Muscle of leg (tissue), 11 donors: ENCODE measurements around the gene EXOSC6. TPM values are rescaled to one million over a fixed set of nuclear protein-coding genes. Genes with fewer than 3 reads are reported as not detected.
"Not testable (repeated sequence)": the region's sequence is repeated elsewhere in the genome, so short reads cannot be mapped to it uniquely, and the experiment has no call there.

Experiments used
- DNase-seq: peaks from one replicate; pipeline ENCODE4 v3.0.0; 2013
- H3K27ac ChIP-seq: one replicate; pipeline ENCODE4 v1.5.1; 2013; ENCODE audit warnings: mild to moderate bottlenecking, low read length, control low read depth
- H3K27me3 ChIP-seq: one replicate; pipeline ENCODE4 v1.6.1; 2013; ENCODE audit warnings: low read length; ENCODE audit not compliant: control insufficient read depth, insufficient read depth
- H3K36me3 ChIP-seq: one replicate; pipeline ENCODE4 v1.6.1; 2013; ENCODE audit warnings: low read length; ENCODE audit not compliant: control insufficient read depth, insufficient read depth
- H3K4me1 ChIP-seq: one replicate; pipeline ENCODE4 v1.6.1; 2013; ENCODE audit warnings: low read length; ENCODE audit not compliant: control insufficient read depth, insufficient read depth
- H3K4me3 ChIP-seq: one replicate; pipeline ENCODE4 v1.5.1; 2013; ENCODE audit warnings: low read length, control low read depth
- H3K9me3 ChIP-seq: replicated peaks from 2 replicates; pipeline ENCODE4 v1.6.1; 2013; ENCODE audit warnings: low read depth, low read length; ENCODE audit not compliant: control insufficient read depth
- WGBS: methylation state at CpG from one replicate; pipeline ENCODE4 v1.1.5; 2013; ENCODE audit warnings: missing lambda C conversion rate; ENCODE audit not compliant: insufficient coverage; 5-methylcytosine and 5-hydroxymethylcytosine counted together
- polyA plus RNA-seq, 8 donors: library from polyadenylated mRNA; unstranded; fragments of 120-200 nt; gene quantifications; one replicate each; pipeline versions ENCODE4 v1.2.1 to v1.2.3, GENCODE V29; 2013; ENCODE audit warnings: inconsistent platforms in 1 of 8, low replicate concordance in 1 of 8; ENCODE audit not compliant: insufficient read length in 8 of 8, insufficient read depth in 1 of 8
- total RNA-seq: library from RNA; stranded (reverse); fragments of 120-200 nt; gene quantifications from one replicate; pipeline ENCODE4 v1.2.4, GENCODE V29; 2013

EXOSC6 gene
- total and polyA plus RNA-seq, 9 donors, result 9.4 to 17.2 (median 13.2) TPM

DNA sequence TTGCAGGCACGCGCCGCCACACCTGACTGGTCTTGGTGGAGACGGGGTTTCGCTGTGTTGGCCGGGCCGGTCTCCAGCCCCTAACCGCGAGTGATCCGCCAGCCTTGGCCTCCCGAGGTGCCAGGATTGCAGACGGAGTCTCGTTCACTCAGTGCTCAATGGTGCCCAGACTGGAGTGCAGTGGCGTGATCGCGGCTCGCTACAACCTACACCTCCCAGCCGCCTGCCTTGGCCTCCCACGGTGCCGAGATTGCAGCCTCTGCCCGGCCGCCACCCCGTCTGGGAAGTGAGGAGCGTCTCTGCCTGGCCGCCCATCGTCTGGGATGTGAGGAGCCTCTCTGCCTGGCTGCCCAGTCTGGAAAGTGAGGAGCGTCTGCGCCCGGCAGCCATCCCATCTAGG, 47.7 kb downstream of the EXOSC6 start:
- DNase-seq, H3K36me3 ChIP-seq, H3K9me3 ChIP-seq, H3K4me1 ChIP-seq, H3K27me3 ChIP-seq, H3K4me3 ChIP-seq, H3K27ac ChIP-seq: not testable (repeated sequence)
- WGBS, result no CpG with 5 or more reads among the region's 29 CpGs

DNA sequence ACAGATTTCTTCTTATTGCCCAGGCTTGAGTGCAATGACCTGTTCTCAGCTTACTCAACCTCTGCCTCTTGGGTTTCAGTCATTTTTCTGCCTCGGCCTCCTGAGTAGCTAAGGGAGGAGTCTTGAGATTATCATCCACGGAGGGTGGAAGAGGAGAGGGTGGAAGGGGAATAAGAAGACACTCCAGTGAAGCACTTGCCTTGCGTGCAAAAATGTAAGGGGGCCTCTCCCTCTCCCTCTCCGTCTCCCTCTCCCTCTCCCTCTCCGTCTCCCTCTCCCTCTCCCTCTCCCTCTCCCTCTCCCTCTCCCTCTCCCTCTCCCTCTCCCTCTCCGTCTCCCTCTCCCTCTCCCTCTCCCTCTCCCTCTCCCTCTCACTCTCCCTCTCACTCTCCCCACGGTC, 48.2 kb downstream of the EXOSC6 start:
- not testable (repeated sequence) for H3K36me3 ChIP-seq, H3K27me3 ChIP-seq, DNase-seq, H3K4me1 ChIP-seq, H3K27ac ChIP-seq, H3K9me3 ChIP-seq, H3K4me3 ChIP-seq
- no CpG with 5 or more reads among the region's 7 CpGs for WGBS

DNA sequence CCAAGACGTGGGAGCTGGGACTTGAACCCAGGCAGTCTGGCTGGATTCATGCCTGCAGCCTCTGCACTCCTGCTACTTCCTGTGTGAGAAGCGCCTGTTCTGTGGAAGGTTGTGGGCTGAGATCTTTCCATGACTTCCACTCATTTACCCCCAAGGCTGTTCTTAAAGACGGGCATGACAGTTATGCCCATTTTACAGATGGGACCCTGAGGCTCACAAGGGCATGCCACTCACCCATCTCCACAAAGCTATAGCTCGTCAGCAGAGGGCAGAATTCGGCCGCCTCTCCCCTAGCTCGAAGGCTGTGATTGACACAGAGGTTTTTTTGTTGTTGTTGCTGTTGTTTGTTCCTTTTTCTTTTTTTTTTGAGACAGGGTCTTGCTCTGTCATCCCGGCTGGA, 51.7 kb downstream of the EXOSC6 start:
- not testable (repeated sequence) for DNase-seq, H3K27ac ChIP-seq

DNA sequence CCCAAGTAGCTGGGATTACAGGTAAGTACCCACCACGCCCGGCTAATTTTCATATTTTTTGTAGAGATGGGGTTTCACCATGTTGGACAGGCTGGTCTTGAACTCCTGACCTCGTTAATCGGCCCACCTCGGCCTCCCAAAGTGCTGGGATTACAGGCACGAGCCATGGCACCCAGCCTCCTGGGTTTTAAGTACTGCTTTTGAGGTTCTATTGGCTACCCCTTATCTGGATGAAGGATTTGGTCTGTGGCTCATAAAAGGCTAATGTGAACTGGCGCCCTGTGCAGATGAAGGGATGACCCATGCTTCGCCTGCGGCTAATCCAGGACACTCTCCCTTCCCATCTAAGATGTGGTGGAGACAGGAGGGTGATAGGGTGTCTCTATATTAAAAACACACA, 52.6 kb downstream of the EXOSC6 start:
- H3K27ac ChIP-seq, H3K4me1 ChIP-seq, H3K27me3 ChIP-seq, DNase-seq, H3K36me3 ChIP-seq, H3K9me3 ChIP-seq, H3K4me3 ChIP-seq: not testable (repeated sequence)
- 75% methylated on average over 1 of the region's 9 CpGs for WGBS

More for the DNA sequence above, 51.7 kb downstream of the EXOSC6 start:
- no CpG with 5 or more reads among the region's 8 CpGs for whole genome bisulfite sequencing
- H3K9me3 ChIP-seq, H3K4me1 ChIP-seq, H3K36me3 ChIP-seq, H3K27me3 ChIP-seq, H3K4me3 ChIP-seq: not testable (repeated sequence)

DNA sequence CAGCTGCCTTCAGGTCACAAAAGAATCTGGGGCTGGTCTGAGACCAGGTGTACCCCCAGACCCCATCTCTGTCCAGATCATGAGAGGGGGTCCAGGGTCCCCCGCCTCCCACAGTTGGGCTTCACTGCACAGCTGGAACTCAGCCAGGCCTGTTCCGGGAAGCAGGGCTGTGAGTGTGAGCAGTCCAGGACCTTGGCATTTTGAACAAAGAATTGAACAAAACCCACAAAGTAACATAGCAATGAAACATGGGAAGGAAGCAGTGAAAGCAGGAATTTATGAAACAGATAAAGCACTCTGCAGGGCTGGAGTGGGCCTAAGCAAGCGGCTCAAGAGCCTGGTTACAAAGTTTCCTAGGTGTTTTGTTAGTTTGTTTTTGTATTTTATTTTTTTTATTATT, 53.1 kb downstream of the EXOSC6 start:
- H3K36me3 ChIP-seq, H3K27ac ChIP-seq, H3K4me3 ChIP-seq, H3K27me3 ChIP-seq, H3K9me3 ChIP-seq, H3K4me1 ChIP-seq: not testable (repeated sequence)
- WGBS, result no CpG with 5 or more reads among the region's 3 CpGs
- DNase-seq, result peak; percentile 3

DNA sequence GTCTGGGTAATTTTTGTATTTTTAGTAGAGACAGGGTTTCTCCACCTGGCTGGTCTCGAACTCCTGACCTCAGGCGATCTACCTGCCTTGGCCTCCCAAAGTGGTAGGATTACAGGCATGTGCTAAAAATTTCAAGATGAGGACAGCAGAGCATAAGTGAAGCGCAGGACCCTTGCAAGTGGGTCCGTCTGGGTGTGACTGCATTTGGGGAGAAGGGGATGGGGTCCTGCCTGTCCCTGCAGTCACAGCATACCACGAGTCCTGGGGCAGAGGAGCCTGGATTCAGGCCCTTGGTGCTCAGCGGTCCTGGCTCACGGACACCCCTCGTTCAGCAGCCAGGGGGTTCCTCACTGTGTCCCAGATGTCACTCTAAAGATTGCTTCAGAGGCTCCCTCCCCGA, 53.5 kb downstream of the EXOSC6 start:
- not testable (repeated sequence) for H3K27me3 ChIP-seq, H3K4me1 ChIP-seq, H3K36me3 ChIP-seq, H3K9me3 ChIP-seq, DNase-seq, H3K27ac ChIP-seq, H3K4me3 ChIP-seq
- 79% methylated on average over 7 of the region's 9 CpGs for WGBS

DNA sequence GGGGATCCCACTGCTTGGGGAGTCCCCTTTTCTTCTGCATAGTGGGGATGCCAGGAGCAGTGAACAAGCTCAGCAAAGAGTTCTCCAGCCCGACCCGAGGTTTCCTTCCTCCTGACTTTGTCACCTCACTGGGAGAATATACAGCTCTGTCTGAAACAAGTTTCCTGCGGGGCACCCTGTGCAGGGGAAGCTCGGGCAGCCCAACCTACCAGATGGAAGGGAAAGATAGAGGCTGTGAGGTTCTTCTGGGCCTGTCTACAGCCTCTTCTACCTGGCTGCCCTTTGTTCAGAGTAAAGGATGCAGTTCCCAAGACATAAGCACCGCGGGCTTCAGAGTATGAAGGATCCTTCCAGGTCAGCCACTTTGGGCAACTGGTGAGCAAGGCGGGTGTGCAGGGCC, 54.1 kb downstream of the EXOSC6 start:
- not testable (repeated sequence) for DNase-seq, H3K4me3 ChIP-seq, H3K36me3 ChIP-seq, H3K27ac ChIP-seq, H3K27me3 ChIP-seq, H3K4me1 ChIP-seq, H3K9me3 ChIP-seq
- no CpG with 5 or more reads among the region's 7 CpGs for WGBS

Other genes starting within 250 kb of the EXOSC6 start
- gene PDPR, start 137.6 kb downstream of the EXOSC6 start, total RNA-seq, result 14.2 TPM
- gene PDPR, start 137.6 kb downstream of the EXOSC6 start, polyA plus RNA-seq, result 10 to 100 TPM; 14.1 to 29.7 (median 18.7) TPM
- 0.35 TPM for gene CLEC18C, start 78.2 kb downstream of the EXOSC6 start, total RNA-seq
- gene CLEC18C, start 78.2 kb downstream of the EXOSC6 start, polyA plus RNA-seq, result 1 to 10 TPM in 1 of 8 donors, under 1 TPM in 7; 0.04 to 1.3 (median 0.37) TPM
- 38.1 TPM for gene AARS1, start 37.6 kb upstream of the EXOSC6 start, total RNA-seq
- gene AARS1, start 37.6 kb upstream of the EXOSC6 start, polyA plus RNA-seq, result 10 to 100 TPM; 50.1 to 71.1 (median 62.7) TPM
- 19.9 TPM for gene DDX19B, start 47.2 kb upstream of the EXOSC6 start, total RNA-seq
- 10 to 100 TPM; 19.1 to 27.5 (median 22.1) TPM for gene DDX19B, start 47.2 kb upstream of the EXOSC6 start, polyA plus RNA-seq
- gene DDX19A, start 95.0 kb upstream of the EXOSC6 start, total RNA-seq, result 37.2 TPM
- gene DDX19A, start 95.0 kb upstream of the EXOSC6 start, polyA plus RNA-seq, result 10 to 100 TPM; 32.7 to 39.7 (median 36.1) TPM
- 26.0 TPM for gene ST3GAL2, start 187.2 kb upstream of the EXOSC6 start, total RNA-seq
- gene ST3GAL2, start 187.2 kb upstream of the EXOSC6 start, polyA plus RNA-seq, result 10 to 100 TPM; 19.3 to 36.5 (median 30.0) TPM
- 7.3 TPM for gene FCSK, start 202.7 kb upstream of the EXOSC6 start, total RNA-seq
- 10 to 100 TPM in 1 of 8 donors, 1 to 10 TPM in 7; 5.2 to 10.2 (median 8.0) TPM for gene FCSK, start 202.7 kb upstream of the EXOSC6 start, polyA plus RNA-seq